Stimulated activated naive B cell treated with anti-CD40 and anti-IgM and Interleukin-4, amounts not matched to agents 10 μg/mL and 1 μg/mL and 100 μg/mL, for 72 hours (primary cell): ENCODE measurements around the gene ALDH3A1.

Experiments used
- ATAC-seq, 2 donors: fragments of 150-1000 bp; cut with Tn5 transposase; replicated peaks; 2 replicates each; pipeline ENCODE4 v1.10.0; 2021; ENCODE audit warnings: moderate library complexity in 1 of 2
- DNase-seq: peaks from one replicate; pipeline ENCODE4 v3.0.0; 2021
- H3K27ac Mint-ChIP-seq: one replicate; pipeline ENCODE4 v1.8.0; 2022; ENCODE audit warnings: mild to moderate bottlenecking, mixed read lengths
- H3K27me3 Mint-ChIP-seq, 2 donors: one replicate each; pipeline ENCODE4 v1.8.0; 2022; ENCODE audit warnings: mixed read lengths in 2 of 2
- H3K36me3 Mint-ChIP-seq, 2 donors: one replicate each; pipeline ENCODE4 v1.8.0; 2022; ENCODE audit warnings: mixed read lengths in 2 of 2, mild to moderate bottlenecking in 1 of 2
- H3K4me1 Mint-ChIP-seq, 2 donors: one replicate each; pipeline ENCODE4 v1.8.0; 2022; ENCODE audit warnings: mixed read lengths in 2 of 2, mild to moderate bottlenecking in 1 of 2
- H3K4me3 Mint-ChIP-seq, 2 donors: one replicate each; pipeline ENCODE4 v1.8.0; 2022; ENCODE audit warnings: mild to moderate bottlenecking in 2 of 2, mixed read lengths in 2 of 2, moderate library complexity in 1 of 2
- H3K9me3 Mint-ChIP-seq, 2 donors: one replicate each; pipeline ENCODE4 v1.8.0; 2022; ENCODE audit warnings: mixed read lengths in 2 of 2, mild to moderate bottlenecking in 1 of 2

Gene ALDH3A1

DNA sequence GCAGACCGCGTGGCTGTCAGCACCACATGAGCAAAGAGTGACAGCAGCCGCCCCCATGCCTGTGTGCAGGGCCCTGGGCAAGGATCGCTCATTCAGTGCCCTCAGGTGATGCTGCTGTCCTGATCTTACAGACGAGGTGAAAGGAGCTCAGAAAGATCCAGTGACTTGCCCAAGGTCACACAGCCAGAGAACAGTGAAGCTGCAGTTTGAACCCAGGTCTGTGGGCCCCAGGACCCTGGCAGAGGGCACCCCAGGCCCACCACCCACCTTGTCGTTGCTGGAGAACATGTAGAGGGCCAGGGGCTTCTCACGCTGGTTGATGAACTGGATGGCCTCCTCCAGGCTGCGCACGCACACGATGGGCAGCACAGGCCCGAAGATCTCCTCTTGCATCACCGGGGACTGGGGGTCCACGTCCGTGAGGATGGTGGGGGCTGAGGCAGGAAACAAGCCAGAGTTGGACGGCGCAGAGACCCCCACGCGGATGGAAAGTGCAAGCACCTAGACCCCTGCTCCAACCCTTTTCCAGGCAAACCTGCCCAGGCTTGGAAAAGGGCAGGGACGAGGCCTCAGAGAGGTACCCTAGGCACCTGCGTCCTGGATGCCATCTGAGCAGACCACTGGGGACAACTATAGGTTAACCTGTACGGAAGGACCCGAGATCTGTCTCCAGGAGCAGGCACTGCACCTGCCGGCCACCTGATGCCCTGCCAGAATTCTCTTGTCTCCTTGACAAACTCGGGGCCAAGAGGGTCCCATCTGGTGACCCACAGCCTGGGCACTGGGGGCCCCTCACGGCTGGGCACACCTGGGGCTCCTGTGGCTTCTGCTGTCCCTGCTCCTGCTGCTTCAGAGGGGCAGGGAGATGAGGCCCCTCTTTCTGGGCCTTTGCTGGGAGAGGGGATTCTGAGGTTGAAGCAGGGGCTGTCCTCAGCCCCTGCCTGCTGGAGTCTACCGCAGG, 8.6 kb downstream of the ALDH3A1 start:
- Mint-ChIP-seq H3K4me1 (peaks cover 2 to 7% of the 10 kb centered on the region in 2 donors), H3K27ac (no peak overlapping the region), H3K4me3 (no peak overlapping the region), H3K27me3 (peaks cover 3 to 33% of the 10 kb centered on the region in 2 donors), H3K9me3 (no peaks in the 10 kb centered on the region), H3K36me3 (no peaks in the 10 kb centered on the region)
- no peak for DNase-seq
- no peak for ATAC-seq

DNA sequence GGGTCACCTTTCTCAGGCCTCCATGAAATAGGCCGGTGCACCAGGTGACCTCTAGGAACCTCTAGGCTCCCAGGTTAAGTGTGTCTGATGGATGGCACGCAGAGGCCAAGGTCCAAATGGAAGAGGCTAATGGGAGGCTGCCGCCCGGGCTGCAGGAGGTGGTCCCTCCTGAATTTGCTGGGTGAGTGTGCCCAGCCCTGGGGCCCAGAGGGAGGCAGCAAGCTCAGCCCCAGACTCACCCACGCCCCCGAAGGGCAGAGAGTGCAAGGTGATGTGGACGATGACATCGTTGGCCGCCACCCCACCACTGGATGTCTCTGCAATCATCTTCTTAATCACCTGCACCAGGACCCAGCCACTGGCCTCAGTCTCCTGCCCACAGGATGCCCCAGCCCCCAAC, 9.3 kb downstream of the ALDH3A1 start:
- no peaks in the 10 kb centered on the region for H3K4me1 Mint-ChIP-seq
- H3K4me3 Mint-ChIP-seq, result no peak overlapping the region
- H3K27ac Mint-ChIP-seq, result no peak overlapping the region
- ATAC-seq, result no peak
- no peak for DNase-seq
- no peaks in the 10 kb centered on the region for H3K36me3 Mint-ChIP-seq
- H3K9me3 Mint-ChIP-seq, result no peaks in the 10 kb centered on the region
- H3K27me3 Mint-ChIP-seq, result peaks cover 0 to 25% of the 10 kb centered on the region in 2 donors

DNA sequence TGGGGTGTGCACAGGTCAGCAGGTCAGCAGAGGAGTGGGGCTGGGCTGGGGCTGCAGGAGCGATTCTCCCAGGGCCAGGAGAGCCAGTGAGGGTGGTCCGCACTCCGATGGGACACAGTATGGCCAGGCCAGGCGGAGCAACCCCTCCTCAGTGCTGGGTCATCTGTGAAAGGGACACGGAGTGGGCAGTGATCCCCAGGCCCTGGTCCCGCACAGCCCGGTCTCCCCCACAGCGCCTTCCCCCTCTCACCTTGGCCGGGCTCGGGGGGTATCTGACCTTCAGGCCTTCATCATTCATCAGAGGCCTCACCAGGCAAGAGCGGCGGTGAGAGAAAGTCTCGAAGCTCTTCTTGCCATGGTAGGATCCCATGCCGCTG, 10.0 kb downstream of the ALDH3A1 start:
- H3K36me3 Mint-ChIP-seq, result no peaks in the 10 kb centered on the region
- ATAC-seq (no peak), DNase-seq (no peak)
- peaks cover 0 to 18% of the 10 kb centered on the region in 2 donors for H3K27me3 Mint-ChIP-seq
- H3K4me3 Mint-ChIP-seq, result no peak overlapping the region
- H3K4me1 Mint-ChIP-seq, result no peaks in the 10 kb centered on the region
- H3K9me3 Mint-ChIP-seq, result no peaks in the 10 kb centered on the region
- H3K27ac Mint-ChIP-seq, result no peak overlapping the region

DNA sequence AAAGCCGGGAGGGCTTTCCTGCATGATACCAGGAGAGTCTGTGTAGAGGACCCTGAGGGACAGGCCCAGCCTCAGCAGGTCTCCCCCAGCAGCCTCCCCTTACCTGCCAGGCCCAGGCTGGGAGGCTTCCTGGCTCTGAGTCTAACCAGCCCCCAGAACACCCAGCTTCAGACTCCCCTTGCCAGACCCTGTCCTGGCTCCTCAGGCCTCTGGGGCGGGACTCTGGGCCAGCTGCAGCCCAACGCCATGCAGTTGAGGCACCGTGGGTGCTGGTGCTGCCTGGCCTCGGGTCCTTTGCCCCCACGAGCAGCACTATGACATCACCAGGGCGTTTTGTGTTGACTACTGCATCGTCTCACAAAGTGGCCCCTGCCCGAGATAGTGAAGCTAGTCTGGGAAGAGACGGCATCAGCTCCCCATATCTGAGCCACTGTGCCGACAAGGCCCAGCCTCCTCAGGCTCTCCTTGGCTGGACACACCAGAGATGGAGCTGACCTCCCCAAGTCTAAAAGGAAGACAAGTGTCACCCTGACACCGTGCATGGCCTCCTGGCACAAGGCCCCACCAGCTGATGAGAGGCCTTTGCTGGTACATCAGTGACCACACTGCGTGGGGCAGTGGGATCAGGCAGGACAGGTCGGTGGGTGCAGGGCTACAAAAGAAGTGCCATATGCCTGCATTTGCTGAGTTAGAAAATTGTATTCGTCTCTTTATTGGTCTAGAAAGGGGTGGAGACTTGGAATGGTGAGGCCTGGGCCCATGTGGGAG, 10.6 kb downstream of the ALDH3A1 start:
- Mint-ChIP-seq H3K4me3 (no peak overlapping the region), H3K27me3 (peaks cover 0 to 18% of the 10 kb centered on the region in 2 donors), H3K27ac (no peak overlapping the region), H3K4me1 (no peaks in the 10 kb centered on the region), H3K36me3 (no peaks in the 10 kb centered on the region), H3K9me3 (no peaks in the 10 kb centered on the region)
- ATAC-seq, result peak in 1 of 2 donors; percentile 7
- no peak for DNase-seq

GRCh38 chr17:19736071-19736470, 12.0 kb downstream of the ALDH3A1 start:
- peaks cover 3 to 17% of the 10 kb centered on the region in 2 donors for H3K27me3 Mint-ChIP-seq
- no peak for ATAC-seq
- DNase-seq, result no peak
- no peak overlapping the region for H3K27ac Mint-ChIP-seq
- H3K4me3 Mint-ChIP-seq, result no peak overlapping the region
- no peaks in the 10 kb centered on the region for H3K9me3 Mint-ChIP-seq
- no peaks in the 10 kb centered on the region for H3K4me1 Mint-ChIP-seq
- H3K36me3 Mint-ChIP-seq, result no peaks in the 10 kb centered on the region

DNA sequence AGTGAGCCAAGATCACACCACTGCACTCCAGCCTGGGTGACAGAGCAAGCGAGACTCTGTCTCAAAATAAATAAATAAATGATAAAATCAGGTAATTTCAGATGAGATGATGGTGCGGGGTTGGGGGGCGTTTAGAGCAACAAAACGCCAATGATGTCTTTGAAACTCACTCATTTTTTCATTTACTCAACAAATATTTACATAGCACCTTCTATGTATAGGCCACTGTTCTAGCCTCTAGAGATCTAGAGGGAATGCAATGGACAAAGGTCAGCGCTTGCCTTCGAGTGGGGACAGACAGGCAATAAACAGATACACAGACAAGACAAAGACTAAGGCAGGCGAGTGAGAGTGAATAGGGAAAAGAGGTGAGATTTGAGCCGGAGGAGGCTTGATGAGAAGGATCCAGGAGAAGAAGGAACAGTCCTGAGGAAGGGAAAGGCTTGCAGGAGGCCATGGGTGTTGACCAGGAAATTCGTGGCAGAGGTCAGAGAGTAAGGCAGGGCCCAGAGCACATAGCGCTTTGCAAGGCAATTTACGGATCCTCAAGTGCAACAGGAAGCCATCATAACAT, 14.1 kb downstream of the ALDH3A1 start:
- DNase-seq (no peak), ATAC-seq (no peak)
- H3K36me3 Mint-ChIP-seq, result no peaks in the 10 kb centered on the region
- no peak overlapping the region for H3K4me3 Mint-ChIP-seq
- no peaks in the 10 kb centered on the region for H3K9me3 Mint-ChIP-seq
- no peaks in the 10 kb centered on the region for H3K4me1 Mint-ChIP-seq
- H3K27ac Mint-ChIP-seq, result no peak overlapping the region
- peaks cover 3 to 28% of the 10 kb centered on the region in 2 donors for H3K27me3 Mint-ChIP-seq

DNA sequence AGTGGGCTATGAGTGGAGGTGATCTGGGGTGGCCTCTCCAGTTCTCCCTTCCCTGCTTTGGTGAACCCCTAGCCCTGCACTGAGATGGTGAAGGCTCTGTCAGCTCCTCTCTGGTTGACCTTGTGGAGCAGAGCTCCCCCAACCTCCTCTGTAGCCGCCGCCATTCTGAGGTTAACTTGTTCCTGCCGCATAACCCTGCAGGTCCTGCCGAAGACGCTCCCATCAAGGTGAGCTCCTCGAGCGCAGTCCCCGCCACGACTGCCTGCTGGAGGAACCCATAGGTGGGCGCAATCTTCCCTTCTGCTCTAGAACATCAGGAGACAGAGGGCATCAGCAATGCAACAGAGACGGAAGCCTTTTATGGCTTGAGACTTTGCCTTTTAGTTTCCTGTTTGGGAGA, 16.5 kb downstream of the ALDH3A1 start:
- DNase-seq (no peak), ATAC-seq (no peak)
- H3K36me3 Mint-ChIP-seq, result no peaks in the 10 kb centered on the region
- H3K9me3 Mint-ChIP-seq, result no peaks in the 10 kb centered on the region
- no peak overlapping the region for H3K4me3 Mint-ChIP-seq
- no peaks in the 10 kb centered on the region for H3K4me1 Mint-ChIP-seq
- H3K27ac Mint-ChIP-seq, result no peak overlapping the region
- H3K27me3 Mint-ChIP-seq, result peaks cover 3 to 28% of the 10 kb centered on the region in 2 donors

- ATAC-seq (no peak), DNase-seq (no peak)
- H3K4me3 Mint-ChIP-seq, result no peak overlapping the region
- no peak overlapping the region for H3K27ac Mint-ChIP-seq
- H3K9me3 Mint-ChIP-seq, result no peaks in the 10 kb centered on the region
- H3K27me3 Mint-ChIP-seq, result peaks cover 3 to 24% of the 10 kb centered on the region in 2 donors
- H3K36me3 Mint-ChIP-seq, result no peaks in the 10 kb centered on the region
- no peaks in the 10 kb centered on the region for H3K4me1 Mint-ChIP-seq
These were observed 17.3 kb downstream of the ALDH3A1 start for GRCh38 chr17:19730843-19731242.

DNA sequence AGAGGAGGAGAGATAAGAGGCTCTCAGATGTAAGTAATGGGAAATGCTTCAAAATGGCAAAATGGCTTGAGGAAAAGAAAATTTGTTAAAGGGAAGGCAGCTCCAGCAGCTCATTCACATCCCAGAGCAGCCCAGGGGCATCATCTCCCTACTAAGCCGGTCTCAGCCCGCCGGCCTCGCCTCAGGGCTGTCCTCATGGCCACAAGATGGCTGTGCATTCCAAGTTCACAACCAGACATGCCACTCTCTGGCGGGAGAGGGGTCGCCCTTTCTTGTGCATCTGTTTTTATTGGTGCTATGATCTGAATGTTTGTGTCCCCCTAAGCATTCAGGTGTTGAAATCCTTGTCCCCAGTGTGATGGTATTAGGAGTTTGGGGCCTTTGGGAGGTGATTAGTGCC, 18.2 kb downstream of the ALDH3A1 start:
- DNase-seq (no peak), ATAC-seq (no peak)
- peaks cover 0 to 5% of the 10 kb centered on the region in 2 donors for H3K4me1 Mint-ChIP-seq
- no peaks in the 10 kb centered on the region for H3K36me3 Mint-ChIP-seq
- peaks cover 12 to 22% of the 10 kb centered on the region in 2 donors for H3K27me3 Mint-ChIP-seq
- H3K9me3 Mint-ChIP-seq, result no peaks in the 10 kb centered on the region
- H3K4me3 Mint-ChIP-seq, result no peak overlapping the region
- H3K27ac Mint-ChIP-seq, result no peak overlapping the region

DNA sequence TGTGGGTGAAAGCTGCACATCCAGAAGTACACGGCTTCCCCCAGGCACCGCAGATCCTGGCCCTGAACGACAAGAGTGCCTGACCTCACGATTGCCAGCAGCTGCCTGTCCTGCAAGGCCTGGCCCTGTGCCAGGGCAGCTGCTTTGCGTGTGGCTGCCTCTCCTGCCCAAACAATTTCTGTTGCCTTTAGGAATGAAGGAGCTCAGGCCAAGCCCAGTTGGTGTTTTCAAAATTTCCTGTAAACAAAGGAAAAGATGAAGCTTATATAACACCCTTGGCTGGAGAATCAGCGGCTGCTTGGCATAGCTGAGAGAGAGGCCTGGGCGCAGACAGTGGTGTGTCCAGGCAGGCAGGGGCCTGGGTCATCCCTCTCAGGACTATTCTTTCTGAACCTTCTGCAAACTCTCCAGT, 20.0 kb downstream of the ALDH3A1 start:
- ATAC-seq, result no peak
- DNase-seq, result no peak
- no peak overlapping the region for H3K4me3 Mint-ChIP-seq
- H3K9me3 Mint-ChIP-seq, result no peaks in the 10 kb centered on the region
- H3K36me3 Mint-ChIP-seq, result no peaks in the 10 kb centered on the region
- no peak overlapping the region for H3K27ac Mint-ChIP-seq
- peaks cover 6 to 11% of the 10 kb centered on the region in 2 donors for H3K4me1 Mint-ChIP-seq
- H3K27me3 Mint-ChIP-seq, result peaks cover 12 to 22% of the 10 kb centered on the region in 2 donors

- no peak for DNase-seq
- no peak overlapping the region for H3K4me3 Mint-ChIP-seq
- no peak for ATAC-seq
- H3K4me1 Mint-ChIP-seq, result peaks cover 6 to 11% of the 10 kb centered on the region in 2 donors
- peaks cover 12 to 18% of the 10 kb centered on the region in 2 donors for H3K27me3 Mint-ChIP-seq
- H3K36me3 Mint-ChIP-seq, result no peaks in the 10 kb centered on the region
- H3K9me3 Mint-ChIP-seq, result no peaks in the 10 kb centered on the region
- no peak overlapping the region for H3K27ac Mint-ChIP-seq
These were observed 20.5 kb downstream of the ALDH3A1 start for GRCh38 chr17:19727501-19728078.

DNA sequence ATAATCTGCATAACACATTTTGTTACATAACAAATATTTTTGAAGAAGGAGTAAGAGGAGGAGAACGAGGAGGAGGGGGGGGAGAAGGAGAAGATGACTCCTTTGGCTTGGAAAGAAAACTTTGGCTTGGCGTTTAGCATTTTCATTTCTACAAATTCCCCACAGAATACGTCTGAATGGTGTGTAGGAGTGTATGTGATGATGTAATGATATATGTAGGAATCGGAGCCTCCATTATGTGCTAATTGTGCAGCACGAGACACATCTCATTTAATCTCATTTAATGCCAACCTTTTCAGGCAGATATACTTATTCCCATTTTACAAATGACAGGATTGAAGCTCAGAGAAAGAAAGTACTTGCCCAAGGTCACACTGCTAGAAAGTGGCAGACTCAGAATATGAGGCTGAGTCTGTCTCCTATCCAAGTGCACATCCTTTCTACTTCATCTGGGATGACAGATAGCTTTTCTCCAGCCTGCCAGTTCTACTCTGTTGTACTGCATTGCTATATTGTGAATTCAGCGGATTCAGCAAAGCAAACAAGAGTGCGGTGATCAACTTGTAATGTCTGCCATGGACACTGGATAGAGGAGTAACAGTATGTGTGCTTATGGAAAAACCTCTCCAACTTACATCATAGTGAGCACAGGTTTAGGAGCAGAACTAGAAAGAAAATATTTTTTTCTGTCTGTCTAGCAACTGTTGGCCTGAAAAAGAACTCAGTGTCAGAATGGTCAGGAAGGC, 21.3 kb downstream of the ALDH3A1 start:
- ATAC-seq (no peak), DNase-seq (no peak)
- Mint-ChIP-seq H3K27ac (no peak overlapping the region), H3K36me3 (no peaks in the 10 kb centered on the region), H3K27me3 (peaks cover 15 to 22% of the 10 kb centered on the region in 2 donors), H3K4me3 (no peak overlapping the region), H3K4me1 (peaks cover 6 to 11% of the 10 kb centered on the region in 2 donors), H3K9me3 (no peaks in the 10 kb centered on the region)

DNA sequence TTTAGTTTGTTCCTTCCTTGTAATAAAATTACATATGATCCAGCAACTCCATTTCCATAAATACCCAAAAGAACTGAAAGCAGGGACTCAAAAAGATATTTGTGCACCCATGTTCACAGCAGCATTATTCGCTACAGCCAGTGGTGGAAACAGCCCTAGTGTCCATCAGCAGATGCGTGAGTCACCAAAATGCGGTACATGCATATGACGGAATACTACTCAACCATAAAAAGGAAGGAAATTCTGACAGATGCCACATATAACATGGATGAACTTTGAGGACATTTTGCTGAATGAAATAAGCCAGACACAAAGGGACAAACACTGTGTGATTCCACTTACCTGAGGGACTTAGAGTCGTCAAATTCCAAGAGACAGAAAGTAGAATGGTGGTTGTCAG, 22.6 kb downstream of the ALDH3A1 start:
- H3K4me3 Mint-ChIP-seq, result peak overlapping the region in 1 of 2 donors; percentile 72
- no peaks in the 10 kb centered on the region for H3K36me3 Mint-ChIP-seq
- peaks cover 16 to 18% of the 10 kb centered on the region in 2 donors for H3K4me1 Mint-ChIP-seq
- ATAC-seq (no peak), DNase-seq (no peak)
- H3K9me3 Mint-ChIP-seq, result no peaks in the 10 kb centered on the region
- no peak overlapping the region for H3K27ac Mint-ChIP-seq
- H3K27me3 Mint-ChIP-seq, result peaks cover 13 to 22% of the 10 kb centered on the region in 2 donors
